ENCODE results near the gene TEX264. TPM values are rescaled to one million over a fixed set of nuclear protein-coding genes. Genes with fewer than 3 reads are reported as not detected.

TEX264 gene
- total RNA-seq, 1 experiment from 2014 or later = 11.8 TPM

DNA sequence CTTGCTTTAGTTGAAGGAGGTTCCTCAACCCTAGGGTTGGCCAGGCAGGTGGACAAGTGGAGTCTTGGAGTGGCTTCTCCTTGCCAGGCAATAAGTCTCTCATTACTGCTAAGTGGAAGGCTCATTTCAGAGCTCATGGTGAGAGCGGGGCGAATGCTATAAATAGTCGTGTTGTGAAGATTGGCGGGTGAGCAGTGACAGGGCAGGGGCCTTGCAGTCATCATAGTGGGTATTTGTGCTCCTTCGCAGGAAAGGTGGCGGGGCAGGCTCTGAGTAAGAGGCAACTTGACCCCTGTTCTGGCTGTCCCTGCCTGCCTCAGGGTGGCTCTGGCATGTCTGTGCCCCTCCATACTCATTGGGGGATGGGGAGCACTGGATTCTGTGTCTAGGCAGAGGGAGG is 27.2 kb downstream of the TEX264 start:
- no peaks in the 10 kb centered on the region for H3K27me3 Mint-ChIP-seq (ENCODE audit: low read depth)
- H3K27ac Mint-ChIP-seq = no peak overlapping the region
- no peaks in the 10 kb centered on the region for H3K9me3 Mint-ChIP-seq
- TF ChIP-seq, protein P1, sequence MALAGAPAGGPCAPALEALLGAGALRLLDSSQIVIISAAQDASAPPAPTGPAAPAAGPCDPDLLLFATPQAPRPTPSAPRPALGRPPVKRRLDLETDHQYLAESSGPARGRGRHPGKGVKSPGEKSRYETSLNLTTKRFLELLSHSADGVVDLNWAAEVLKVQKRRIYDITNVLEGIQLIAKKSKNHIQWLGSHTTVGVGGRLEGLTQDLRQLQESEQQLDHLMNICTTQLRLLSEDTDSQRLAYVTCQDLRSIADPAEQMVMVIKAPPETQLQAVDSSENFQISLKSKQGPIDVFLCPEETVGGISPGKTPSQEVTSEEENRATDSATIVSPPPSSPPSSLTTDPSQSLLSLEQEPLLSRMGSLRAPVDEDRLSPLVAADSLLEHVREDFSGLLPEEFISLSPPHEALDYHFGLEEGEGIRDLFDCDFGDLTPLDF (CRISPR knock-in tag; IDR thresholded peaks at IDR 0.05) = no peak
- TF ChIP-seq JUN (CRISPR knock-in tag; IDR thresholded peaks at IDR 0.05) (no peak), CREB1 (CRISPR knock-in tag; IDR thresholded peaks at IDR 0.05) (no peak), RELA (CRISPR knock-in tag; IDR thresholded peaks at IDR 0.05; ENCODE audit: borderline replicate concordance) (no peak)
- TF ChIP-seq, protein P2, sequence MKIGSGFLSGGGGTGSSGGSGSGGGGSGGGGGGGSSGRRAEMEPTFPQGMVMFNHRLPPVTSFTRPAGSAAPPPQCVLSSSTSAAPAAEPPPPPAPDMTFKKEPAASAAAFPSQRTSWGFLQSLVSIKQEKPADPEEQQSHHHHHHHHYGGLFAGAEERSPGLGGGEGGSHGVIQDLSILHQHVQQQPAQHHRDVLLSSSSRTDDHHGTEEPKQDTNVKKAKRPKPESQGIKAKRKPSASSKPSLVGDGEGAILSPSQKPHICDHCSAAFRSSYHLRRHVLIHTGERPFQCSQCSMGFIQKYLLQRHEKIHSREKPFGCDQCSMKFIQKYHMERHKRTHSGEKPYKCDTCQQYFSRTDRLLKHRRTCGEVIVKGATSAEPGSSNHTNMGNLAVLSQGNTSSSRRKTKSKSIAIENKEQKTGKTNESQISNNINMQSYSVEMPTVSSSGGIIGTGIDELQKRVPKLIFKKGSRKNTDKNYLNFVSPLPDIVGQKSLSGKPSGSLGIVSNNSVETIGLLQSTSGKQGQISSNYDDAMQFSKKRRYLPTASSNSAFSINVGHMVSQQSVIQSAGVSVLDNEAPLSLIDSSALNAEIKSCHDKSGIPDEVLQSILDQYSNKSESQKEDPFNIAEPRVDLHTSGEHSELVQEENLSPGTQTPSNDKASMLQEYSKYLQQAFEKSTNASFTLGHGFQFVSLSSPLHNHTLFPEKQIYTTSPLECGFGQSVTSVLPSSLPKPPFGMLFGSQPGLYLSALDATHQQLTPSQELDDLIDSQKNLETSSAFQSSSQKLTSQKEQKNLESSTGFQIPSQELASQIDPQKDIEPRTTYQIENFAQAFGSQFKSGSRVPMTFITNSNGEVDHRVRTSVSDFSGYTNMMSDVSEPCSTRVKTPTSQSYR (CRISPR knock-in tag; IDR thresholded peaks at IDR 0.05) = no peak
- POLR2A ChIA-PET = no interaction called here
- no peak overlapping the region for H3K4me3 Mint-ChIP-seq
- H3K36me3 Mint-ChIP-seq = no peaks in the 10 kb centered on the region
- CTCF ChIA-PET = interaction anchor here (0.7 kb wide), 1 partner anchor 21 kb away, joined by 3 read pairs; no protein-coding TSS in a partner anchor
- peaks cover 5% of the 10 kb centered on the region for H3K4me1 Mint-ChIP-seq
- no peak for DNase-seq (ENCODE audit: low spot score)
- no peak for ATAC-seq

DNA sequence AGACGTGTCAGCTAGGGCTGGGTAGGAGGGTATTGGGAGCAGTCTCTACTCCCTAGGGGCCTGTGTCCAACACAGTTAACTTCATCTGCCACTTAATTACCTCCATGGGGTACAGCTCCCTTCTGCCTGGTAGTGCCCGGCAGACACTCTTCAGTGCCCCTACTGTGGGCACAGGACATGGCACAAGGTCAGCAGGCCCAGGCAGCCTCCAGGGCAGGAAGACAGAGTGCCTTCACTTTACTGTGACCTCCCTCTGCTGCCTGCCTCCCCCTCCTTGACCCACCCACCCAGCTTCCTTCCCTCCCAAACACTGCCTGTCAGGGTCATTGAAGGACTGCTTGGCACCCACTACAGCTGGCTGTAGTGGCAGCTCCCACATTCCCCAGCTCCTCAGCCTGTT is 29.4 kb downstream of the TEX264 start:
- ChIA-PET POLR2A (no interaction called here), CTCF (interaction anchor here (0.6 kb wide), 1 partner anchor 18 kb away, joined by 3 read pairs; no protein-coding TSS in a partner anchor)
- Mint-ChIP-seq H3K36me3 (no peaks in the 10 kb centered on the region), H3K27me3 (ENCODE audit: low read depth) (no peaks in the 10 kb centered on the region), H3K9me3 (no peaks in the 10 kb centered on the region), H3K4me3 (no peak overlapping the region), H3K4me1 (peaks cover 20% of the 10 kb centered on the region), H3K27ac (no peak overlapping the region)
- ATAC-seq (no peak), DNase-seq (ENCODE audit: low spot score) (no peak)
- TF ChIP-seq, protein P1 (CRISPR knock-in tag; IDR thresholded peaks at IDR 0.05) = no peak
- TF ChIP-seq, protein P3, sequence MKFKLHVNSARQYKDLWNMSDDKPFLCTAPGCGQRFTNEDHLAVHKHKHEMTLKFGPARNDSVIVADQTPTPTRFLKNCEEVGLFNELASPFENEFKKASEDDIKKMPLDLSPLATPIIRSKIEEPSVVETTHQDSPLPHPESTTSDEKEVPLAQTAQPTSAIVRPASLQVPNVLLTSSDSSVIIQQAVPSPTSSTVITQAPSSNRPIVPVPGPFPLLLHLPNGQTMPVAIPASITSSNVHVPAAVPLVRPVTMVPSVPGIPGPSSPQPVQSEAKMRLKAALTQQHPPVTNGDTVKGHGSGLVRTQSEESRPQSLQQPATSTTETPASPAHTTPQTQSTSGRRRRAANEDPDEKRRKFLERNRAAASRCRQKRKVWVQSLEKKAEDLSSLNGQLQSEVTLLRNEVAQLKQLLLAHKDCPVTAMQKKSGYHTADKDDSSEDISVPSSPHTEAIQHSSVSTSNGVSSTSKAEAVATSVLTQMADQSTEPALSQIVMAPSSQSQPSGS (CRISPR knock-in tag; IDR thresholded peaks at IDR 0.05; ENCODE audit: borderline replicate concordance, low read depth) = no peak
- TF ChIP-seq, protein P4, sequence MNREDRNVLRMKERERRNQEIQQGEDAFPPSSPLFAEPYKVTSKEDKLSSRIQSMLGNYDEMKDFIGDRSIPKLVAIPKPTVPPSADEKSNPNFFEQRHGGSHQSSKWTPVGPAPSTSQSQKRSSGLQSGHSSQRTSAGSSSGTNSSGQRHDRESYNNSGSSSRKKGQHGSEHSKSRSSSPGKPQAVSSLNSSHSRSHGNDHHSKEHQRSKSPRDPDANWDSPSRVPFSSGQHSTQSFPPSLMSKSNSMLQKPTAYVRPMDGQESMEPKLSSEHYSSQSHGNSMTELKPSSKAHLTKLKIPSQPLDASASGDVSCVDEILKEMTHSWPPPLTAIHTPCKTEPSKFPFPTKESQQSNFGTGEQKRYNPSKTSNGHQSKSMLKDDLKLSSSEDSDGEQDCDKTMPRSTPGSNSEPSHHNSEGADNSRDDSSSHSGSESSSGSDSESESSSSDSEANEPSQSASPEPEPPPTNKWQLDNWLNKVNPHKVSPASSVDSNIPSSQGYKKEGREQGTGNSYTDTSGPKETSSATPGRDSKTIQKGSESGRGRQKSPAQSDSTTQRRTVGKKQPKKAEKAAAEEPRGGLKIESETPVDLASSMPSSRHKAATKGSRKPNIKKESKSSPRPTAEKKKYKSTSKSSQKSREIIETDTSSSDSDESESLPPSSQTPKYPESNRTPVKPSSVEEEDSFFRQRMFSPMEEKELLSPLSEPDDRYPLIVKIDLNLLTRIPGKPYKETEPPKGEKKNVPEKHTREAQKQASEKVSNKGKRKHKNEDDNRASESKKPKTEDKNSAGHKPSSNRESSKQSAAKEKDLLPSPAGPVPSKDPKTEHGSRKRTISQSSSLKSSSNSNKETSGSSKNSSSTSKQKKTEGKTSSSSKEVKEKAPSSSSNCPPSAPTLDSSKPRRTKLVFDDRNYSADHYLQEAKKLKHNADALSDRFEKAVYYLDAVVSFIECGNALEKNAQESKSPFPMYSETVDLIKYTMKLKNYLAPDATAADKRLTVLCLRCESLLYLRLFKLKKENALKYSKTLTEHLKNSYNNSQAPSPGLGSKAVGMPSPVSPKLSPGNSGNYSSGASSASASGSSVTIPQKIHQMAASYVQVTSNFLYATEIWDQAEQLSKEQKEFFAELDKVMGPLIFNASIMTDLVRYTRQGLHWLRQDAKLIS (CRISPR knock-in tag; IDR thresholded peaks at IDR 0.05; ENCODE audit: borderline replicate concordance) = no peak
- TF ChIP-seq, protein P5, sequence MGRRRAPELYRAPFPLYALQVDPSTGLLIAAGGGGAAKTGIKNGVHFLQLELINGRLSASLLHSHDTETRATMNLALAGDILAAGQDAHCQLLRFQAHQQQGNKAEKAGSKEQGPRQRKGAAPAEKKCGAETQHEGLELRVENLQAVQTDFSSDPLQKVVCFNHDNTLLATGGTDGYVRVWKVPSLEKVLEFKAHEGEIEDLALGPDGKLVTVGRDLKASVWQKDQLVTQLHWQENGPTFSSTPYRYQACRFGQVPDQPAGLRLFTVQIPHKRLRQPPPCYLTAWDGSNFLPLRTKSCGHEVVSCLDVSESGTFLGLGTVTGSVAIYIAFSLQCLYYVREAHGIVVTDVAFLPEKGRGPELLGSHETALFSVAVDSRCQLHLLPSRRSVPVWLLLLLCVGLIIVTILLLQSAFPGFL (CRISPR knock-in tag; IDR thresholded peaks at IDR 0.05; ENCODE audit: borderline replicate concordance) = no peak
- TF ChIP-seq NFYB (CRISPR knock-in tag; conservative IDR thresholded peaks at IDR 0.05; ENCODE audit: low read depth) (no peak), ZNF396 (CRISPR knock-in tag; IDR thresholded peaks at IDR 0.05; ENCODE audit: borderline replicate concordance) (no peak)

Data from WTC11 (cell line).